Right ventricle myocardium superior (tissue), 1 donor: ENCODE data around the gene ZBTB40. TPM values are rescaled to one million over a fixed set of nuclear protein-coding genes. Genes with fewer than 3 reads are reported as not detected.

Experiments
- ATAC-seq: fragments of 200-7000 bp; cut with Tn5 transposase; one replicate; pipeline ENCODE4 v1.9.1; 2020; ENCODE audit warnings: mild to moderate bottlenecking; ENCODE audit not compliant: poor library complexity
- DNase-seq: peaks from one replicate; pipeline ENCODE4 v3.0.0-alpha.2; 2020
- intact Hi-C: fragments of 100-400 bp; cut with DNase I; formaldehyde crosslinking; loops from one replicate; pipeline ENCODE4 v1.11.2; 2022
- total RNA-seq: library from RNA; stranded (reverse); fragmentation: NEBNext Ultra II Directional; extraction: Animal tissue kit (Norgen Biotek cat#: 25700); gene quantifications from one replicate; pipeline ENCODE4 v1.2.1, GENCODE V29; 2021
- donor health status: DM: no; HTN: yes; CAD: no; lungs with severe emphysema.

The ZBTB40 gene
- total RNA-seq, 1 donor from 2014 or later = 15.0 TPM

GRCh38 chr1:22521692-22522091 is 70.0 kb downstream of the ZBTB40 start:
- intact Hi-C loops = no loop called here
- ATAC-seq (no peak), DNase-seq (no peak)

- no peak for ATAC-seq
- intact Hi-C loops = no loop called here
- DNase-seq = no peak
Observed at GRCh38 chr1:22522221-22522743, 70.6 kb downstream of the ZBTB40 start.

- DNase-seq (no peak), ATAC-seq (no peak)
- intact Hi-C loops = no loop called here
Observed at GRCh38 chr1:22524481-22524880, 72.8 kb downstream of the ZBTB40 start.

GRCh38 chr1:22525211-22525610 is 73.6 kb downstream of the ZBTB40 start:
- ATAC-seq (no peak), DNase-seq (no peak)
- intact Hi-C loops = no loop called here

- ATAC-seq (no peak), DNase-seq (no peak)
- intact Hi-C loops = no loop called here
Observed at GRCh38 chr1:22525646-22526045, 74.0 kb downstream of the ZBTB40 start.

GRCh38 chr1:22526098-22526497 is 74.4 kb downstream of the ZBTB40 start:
- intact Hi-C loops = no loop called here
- ATAC-seq (no peak), DNase-seq (no peak)

GRCh38 chr1:22526677-22527076 is 75.0 kb downstream of the ZBTB40 start:
- intact Hi-C loops = no loop called here

GRCh38 chr1:22527122-22527521 is 75.5 kb downstream of the ZBTB40 start:
- intact Hi-C loops = no loop called here

More at GRCh38 chr1:22526677-22527076, 75.0 kb downstream of the ZBTB40 start:
- ATAC-seq (no peak), DNase-seq (no peak)

GRCh38 chr1:22527555-22528296 is 76.1 kb downstream of the ZBTB40 start:
- intact Hi-C loops = no loop called here
- DNase-seq (no peak), ATAC-seq (no peak)

More at GRCh38 chr1:22527122-22527521, 75.5 kb downstream of the ZBTB40 start:
- ATAC-seq = no peak
- no peak for DNase-seq

GRCh38 chr1:22528451-22528850 is 76.8 kb downstream of the ZBTB40 start:
- DNase-seq (no peak), ATAC-seq (no peak)
- intact Hi-C loops = no loop called here

GRCh38 chr1:22529901-22530621 is 78.4 kb downstream of the ZBTB40 start:
- ATAC-seq (peak; percentile 84), DNase-seq (peak; percentile 57)
- intact Hi-C loops = no loop called here

GRCh38 chr1:22530715-22531114 is 79.1 kb downstream of the ZBTB40 start:
- intact Hi-C loops = no loop called here
- ATAC-seq = no peak
- DNase-seq = no peak

- ATAC-seq (peak; percentile 19), DNase-seq (no peak)
- intact Hi-C loops = no loop called here
Observed at GRCh38 chr1:22531251-22531650, 79.6 kb downstream of the ZBTB40 start.

GRCh38 chr1:22533244-22533895 is 81.7 kb downstream of the ZBTB40 start:
- ATAC-seq (no peak), DNase-seq (peak; percentile 19)
- intact Hi-C loops = no loop called here

- ATAC-seq (no peak), DNase-seq (no peak)
- intact Hi-C loops = no loop called here
Observed at GRCh38 chr1:22534951-22535350, 83.3 kb downstream of the ZBTB40 start.

- intact Hi-C loops = no loop called here
- ATAC-seq (no peak), DNase-seq (peak; percentile 33)
Observed at GRCh38 chr1:22535399-22535798, 83.7 kb downstream of the ZBTB40 start.

GRCh38 chr1:22536506-22536905 is 84.9 kb downstream of the ZBTB40 start:
- no peak for ATAC-seq
- intact Hi-C loops = no loop called here
- DNase-seq = peak; percentile 26

- ATAC-seq (no peak), DNase-seq (peak; percentile 41)
- intact Hi-C loops = no loop called here
Observed at GRCh38 chr1:22537441-22538139, 85.9 kb downstream of the ZBTB40 start.
